ENCODE data around the gene SKAP2. TPM values are rescaled to one million over a fixed set of nuclear protein-coding genes. Genes with fewer than 3 reads are reported as not detected.

SKAP2 gene
- total RNA-seq, 1 donor, result 10.4 TPM

DNA sequence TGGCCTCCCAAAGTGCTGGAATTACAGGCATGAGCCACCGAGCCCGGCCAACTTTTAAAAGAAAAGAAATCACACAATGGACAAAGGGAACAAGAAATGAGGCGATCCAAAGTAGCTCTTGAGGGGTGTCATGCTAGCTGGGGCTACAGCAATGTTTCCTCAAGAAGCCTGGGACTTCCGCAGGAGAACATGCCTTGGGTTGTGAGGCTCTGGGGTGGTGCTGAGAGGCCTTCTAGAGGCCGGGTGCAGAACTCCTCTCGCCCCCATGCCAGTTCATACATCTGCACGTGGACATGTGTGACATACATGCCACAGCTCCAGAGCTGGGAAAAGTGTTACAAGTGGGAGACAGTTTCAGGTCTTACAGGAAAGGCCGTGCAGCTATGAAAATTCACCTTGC lies 238.2 kb downstream of the SKAP2 start:
- no peak for DNase-seq (ENCODE audit: low read depth)
- TF ChIP-seq, protein P1, sequence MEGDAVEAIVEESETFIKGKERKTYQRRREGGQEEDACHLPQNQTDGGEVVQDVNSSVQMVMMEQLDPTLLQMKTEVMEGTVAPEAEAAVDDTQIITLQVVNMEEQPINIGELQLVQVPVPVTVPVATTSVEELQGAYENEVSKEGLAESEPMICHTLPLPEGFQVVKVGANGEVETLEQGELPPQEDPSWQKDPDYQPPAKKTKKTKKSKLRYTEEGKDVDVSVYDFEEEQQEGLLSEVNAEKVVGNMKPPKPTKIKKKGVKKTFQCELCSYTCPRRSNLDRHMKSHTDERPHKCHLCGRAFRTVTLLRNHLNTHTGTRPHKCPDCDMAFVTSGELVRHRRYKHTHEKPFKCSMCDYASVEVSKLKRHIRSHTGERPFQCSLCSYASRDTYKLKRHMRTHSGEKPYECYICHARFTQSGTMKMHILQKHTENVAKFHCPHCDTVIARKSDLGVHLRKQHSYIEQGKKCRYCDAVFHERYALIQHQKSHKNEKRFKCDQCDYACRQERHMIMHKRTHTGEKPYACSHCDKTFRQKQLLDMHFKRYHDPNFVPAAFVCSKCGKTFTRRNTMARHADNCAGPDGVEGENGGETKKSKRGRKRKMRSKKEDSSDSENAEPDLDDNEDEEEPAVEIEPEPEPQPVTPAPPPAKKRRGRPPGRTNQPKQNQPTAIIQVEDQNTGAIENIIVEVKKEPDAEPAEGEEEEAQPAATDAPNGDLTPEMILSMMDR (IDR thresholded peaks at IDR 0.05; ENCODE audit: insufficient read depth, low read depth, low read length), result no peak
- H3K4me3 ChIP-seq (ENCODE audit: low read depth, low read length), result no peak overlapping the region

DNA sequence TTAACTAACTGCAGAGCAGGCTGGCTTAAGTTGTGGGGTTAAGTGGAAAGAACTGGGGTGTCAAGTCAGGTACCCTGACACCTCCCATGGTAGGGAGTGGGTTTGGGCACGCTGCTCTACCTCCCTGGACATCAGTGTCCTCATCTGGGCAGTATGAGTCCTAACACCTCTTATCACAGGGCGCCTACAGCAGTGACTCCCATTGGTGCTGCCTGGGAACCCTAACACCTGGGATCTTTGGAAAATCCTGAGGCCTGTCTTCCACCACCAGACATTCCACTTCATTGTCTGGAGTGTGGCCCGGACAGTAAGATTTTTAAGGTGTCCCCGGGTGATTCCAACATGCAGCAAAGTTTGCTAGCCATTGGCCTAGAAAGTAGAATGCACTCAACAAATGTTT lies 239.1 kb downstream of the SKAP2 start:
- TF ChIP-seq, protein P1 (IDR thresholded peaks at IDR 0.05; ENCODE audit: insufficient read depth, low read depth, low read length), result no peak
- DNase-seq (ENCODE audit: low read depth), result no peak
- no peak overlapping the region for H3K4me3 ChIP-seq (ENCODE audit: low read depth, low read length)

DNA sequence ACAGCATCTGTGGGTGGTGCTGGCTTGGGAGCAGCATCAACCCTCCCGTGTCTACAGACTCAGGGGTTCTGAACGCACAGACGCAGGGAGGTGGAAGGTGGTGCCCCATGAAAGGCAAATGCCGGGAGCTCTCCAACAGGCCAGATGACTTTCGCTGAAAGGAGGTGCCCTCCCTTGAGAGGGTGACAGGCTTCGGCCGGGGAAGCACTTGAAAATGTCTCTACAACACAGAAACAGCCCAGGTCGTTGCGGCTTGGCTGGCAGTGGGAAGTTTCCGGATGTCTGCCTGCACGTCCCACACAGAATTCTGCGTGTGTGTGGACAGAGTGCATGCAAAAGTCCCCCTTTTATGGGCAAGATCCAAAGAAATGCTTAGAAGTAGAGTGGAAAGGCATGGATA lies 239.6 kb downstream of the SKAP2 start:
- DNase-seq (ENCODE audit: low read depth), result no peak
- H3K4me3 ChIP-seq (ENCODE audit: low read depth, low read length), result no peak overlapping the region
- TF ChIP-seq, protein P1 (IDR thresholded peaks at IDR 0.05; ENCODE audit: insufficient read depth, low read depth, low read length), result no peak

DNA sequence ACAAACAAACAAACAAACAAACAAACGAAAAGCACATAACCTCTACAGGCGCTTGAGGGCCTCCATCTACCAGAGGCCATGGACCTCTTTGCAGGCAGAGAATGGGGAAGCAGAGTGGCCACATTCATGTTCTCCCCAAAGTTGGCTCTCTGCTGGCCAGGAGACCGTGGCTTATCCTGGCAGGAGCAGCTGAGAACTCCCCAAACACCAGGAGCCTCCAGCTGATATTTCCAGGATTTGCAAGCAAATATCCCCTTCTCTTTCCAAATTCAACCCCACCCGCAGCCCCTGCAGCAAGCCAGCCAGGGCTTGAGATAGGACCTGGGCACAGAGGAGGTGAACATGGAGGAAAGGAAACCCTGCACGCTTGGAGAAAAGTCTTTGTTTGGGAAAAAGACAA lies 240.0 kb downstream of the SKAP2 start:
- H3K4me3 ChIP-seq (ENCODE audit: low read depth, low read length), result no peak overlapping the region
- TF ChIP-seq, protein P1 (IDR thresholded peaks at IDR 0.05; ENCODE audit: insufficient read depth, low read depth, low read length), result no peak
- DNase-seq (ENCODE audit: low read depth), result no peak

DNA sequence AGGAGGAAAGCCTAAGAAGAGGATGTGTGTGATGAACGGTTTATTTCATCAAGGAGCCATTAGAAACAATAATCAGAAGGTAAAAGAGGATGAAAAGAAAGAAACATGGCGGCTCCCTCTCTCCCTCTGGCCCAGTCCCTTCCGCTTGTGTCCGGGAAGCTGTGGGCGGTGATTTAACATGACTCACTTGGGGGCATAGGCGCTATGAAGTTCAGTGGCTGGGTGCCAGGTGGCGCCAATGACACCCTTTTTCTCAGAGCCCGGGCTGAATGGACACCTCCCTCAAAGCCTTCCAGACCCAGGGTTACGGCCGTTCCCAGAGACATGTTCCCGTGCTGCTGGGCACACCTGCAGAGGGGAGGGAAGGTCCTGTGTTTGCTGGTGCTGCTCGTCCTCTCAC lies 244.0 kb downstream of the SKAP2 start:
- H3K4me3 ChIP-seq (ENCODE audit: low read depth, low read length), result no peak overlapping the region
- DNase-seq (ENCODE audit: low read depth), result no peak
- TF ChIP-seq, protein P1 (IDR thresholded peaks at IDR 0.05; ENCODE audit: insufficient read depth, low read depth, low read length), result no peak

DNA sequence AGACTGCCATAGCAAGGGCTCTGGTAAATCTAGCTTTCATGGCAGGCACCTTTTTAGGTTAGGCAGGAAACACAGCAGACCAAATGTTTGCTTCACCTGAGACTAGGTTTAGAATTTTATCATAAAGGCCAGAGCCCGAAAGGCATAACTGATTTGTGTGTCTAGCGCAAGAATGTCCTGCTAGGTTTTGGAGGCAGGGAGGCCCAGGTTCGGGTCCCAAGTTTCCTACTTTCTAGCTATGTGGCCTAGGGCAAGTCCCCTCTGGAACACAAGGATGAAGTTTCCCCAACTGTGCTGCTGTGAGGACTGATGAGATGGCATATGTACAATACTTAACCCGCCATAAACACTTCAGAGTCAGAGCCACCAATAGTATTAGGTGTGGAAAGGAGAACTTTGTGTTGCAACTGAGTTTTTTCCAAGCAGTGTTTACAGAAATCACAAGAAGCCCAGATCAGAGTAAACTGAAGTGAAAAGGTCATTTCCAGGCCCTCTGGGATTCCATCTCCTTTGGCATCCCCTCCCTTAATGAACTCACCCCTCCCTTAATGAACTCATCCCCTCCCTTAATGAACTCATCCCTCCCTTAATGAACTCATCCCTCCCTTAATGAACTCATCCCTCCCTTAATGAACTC lies 244.9 kb downstream of the SKAP2 start:
- H3K4me3 ChIP-seq (ENCODE audit: low read depth, low read length), result no peak overlapping the region
- TF ChIP-seq, protein P1 (IDR thresholded peaks at IDR 0.05; ENCODE audit: insufficient read depth, low read depth, low read length), result no peak
- no peak for DNase-seq (ENCODE audit: low read depth)

DNA sequence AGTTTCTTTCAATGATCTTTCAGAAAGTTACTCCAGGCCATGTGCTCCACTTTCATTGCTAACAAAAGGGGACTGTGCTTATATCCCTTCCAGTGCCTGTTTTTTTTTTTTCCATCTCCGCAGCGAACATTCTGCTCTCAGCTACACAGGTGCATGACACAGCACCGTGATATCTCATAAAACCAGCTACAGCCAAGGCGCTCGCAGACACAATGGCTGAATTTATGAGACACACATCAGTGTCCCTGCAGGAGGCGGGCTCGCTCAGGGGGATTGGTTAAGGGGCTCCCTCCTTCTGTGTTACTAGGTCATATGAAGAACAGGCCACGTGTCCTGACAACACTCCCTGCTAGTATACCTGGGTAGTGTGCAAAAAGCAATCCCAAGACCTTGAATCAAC lies 245.5 kb downstream of the SKAP2 start:
- no peak overlapping the region for H3K4me3 ChIP-seq (ENCODE audit: low read depth, low read length)
- no peak for DNase-seq (ENCODE audit: low read depth)
- TF ChIP-seq, protein P1 (IDR thresholded peaks at IDR 0.05; ENCODE audit: insufficient read depth, low read depth, low read length), result no peak
